ENCODE results near the gene INPP4A. TPM values are rescaled to one million over a fixed set of nuclear protein-coding genes. Genes with fewer than 3 reads are reported as not detected.

Gene INPP4A
- total and polyA plus RNA-seq, 10 of the 15 experiments (the other 5 are each of a cell fraction or from before 2014, with no cell fraction given), result 4.7 to 62.3 (median 36.9) TPM

DNA sequence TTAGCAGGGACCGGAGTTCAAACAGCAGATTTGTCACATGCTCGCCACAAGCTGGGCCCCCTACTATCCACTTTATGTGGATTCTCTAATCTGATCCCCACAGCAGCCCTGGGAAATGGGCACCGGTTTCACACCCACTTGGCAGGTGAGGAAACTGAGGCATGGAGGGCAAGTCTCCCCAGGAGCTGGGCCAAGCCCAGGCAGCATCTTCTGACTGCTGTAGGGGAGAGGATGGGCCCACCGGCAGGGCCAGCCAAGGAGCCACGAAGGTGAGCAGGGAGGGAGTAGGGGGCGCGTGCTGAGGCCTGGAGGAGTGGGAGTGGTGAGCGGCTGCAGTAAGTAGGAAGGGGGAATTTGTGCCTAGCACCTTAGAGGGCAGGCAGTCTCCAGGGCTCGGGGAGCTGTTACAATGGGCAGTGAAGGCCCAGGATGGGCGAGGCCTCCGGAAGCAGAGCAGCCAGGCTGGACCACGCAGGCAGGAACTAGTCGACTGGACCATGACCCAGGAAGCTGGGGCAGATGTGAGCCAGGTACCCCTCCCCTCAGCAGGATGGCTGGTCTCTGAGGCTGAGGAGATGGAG is 126.6 kb downstream of the INPP4A start (continued):
- TF ChIP-seq BACH1 (IDR thresholded peaks at IDR 0.05; ENCODE audit: borderline replicate concordance) (no peak), RELA (IDR thresholded peaks at IDR 0.05; ENCODE audit: borderline replicate concordance, partially characterized antibody) (no peak)
- TF ChIP-seq, protein P1, sequence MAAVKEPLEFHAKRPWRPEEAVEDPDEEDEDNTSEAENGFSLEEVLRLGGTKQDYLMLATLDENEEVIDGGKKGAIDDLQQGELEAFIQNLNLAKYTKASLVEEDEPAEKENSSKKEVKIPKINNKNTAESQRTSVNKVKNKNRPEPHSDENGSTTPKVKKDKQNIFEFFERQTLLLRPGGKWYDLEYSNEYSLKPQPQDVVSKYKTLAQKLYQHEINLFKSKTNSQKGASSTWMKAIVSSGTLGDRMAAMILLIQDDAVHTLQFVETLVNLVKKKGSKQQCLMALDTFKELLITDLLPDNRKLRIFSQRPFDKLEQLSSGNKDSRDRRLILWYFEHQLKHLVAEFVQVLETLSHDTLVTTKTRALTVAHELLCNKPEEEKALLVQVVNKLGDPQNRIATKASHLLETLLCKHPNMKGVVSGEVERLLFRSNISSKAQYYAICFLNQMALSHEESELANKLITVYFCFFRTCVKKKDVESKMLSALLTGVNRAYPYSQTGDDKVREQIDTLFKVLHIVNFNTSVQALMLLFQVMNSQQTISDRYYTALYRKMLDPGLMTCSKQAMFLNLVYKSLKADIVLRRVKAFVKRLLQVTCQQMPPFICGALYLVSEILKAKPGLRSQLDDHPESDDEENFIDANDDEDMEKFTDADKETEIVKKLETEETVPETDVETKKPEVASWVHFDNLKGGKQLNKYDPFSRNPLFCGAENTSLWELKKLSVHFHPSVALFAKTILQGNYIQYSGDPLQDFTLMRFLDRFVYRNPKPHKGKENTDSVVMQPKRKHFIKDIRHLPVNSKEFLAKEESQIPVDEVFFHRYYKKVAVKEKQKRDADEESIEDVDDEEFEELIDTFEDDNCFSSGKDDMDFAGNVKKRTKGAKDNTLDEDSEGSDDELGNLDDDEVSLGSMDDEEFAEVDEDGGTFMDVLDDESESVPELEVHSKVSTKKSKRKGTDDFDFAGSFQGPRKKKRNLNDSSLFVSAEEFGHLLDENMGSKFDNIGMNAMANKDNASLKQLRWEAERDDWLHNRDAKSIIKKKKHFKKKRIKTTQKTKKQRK (IDR thresholded peaks at IDR 0.05; ENCODE audit: low read depth, low read length), result no peak

DNA sequence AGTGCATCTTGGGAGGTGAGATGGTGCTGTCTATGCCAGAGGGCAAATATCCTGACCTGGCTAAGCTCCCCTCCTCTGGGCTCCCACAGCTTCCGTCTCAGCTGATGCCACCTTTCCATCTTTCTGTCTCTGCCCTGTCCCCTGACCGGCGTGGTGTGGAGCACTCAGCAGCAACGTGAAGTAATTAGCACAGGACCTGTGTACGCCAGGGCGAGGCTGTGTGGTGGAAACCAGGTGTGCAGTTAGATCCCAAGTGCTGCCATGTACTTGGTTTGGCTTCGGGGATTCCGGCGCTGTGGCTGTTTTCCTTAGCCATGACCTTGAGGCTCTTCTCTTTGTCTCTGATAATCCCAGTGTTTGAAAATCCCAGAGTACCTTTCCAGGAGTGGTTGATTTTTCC is 127.1 kb downstream of the INPP4A start:
- ATAC-seq (no peak), DNase-seq (ENCODE audit: low read depth, low spot score) (no peak), FAIRE-seq (no peak)
- BruUV-seq (replicated peaks), result no TSS peak
- no peaks in the 10 kb centered on the region for H4K20me1 ChIP-seq (ENCODE audit: control insufficient read depth, insufficient read depth)
- H3K9me3 ChIP-seq (replicated peaks; ENCODE audit: control insufficient read depth, insufficient read depth, low read length), result no peaks in the 10 kb centered on the region
- SMC1A ChIA-PET (ENCODE audit: uncharacterized antibody, unreplicated experiment), result no interaction called here
- no peak overlapping the region for H2AFZ ChIP-seq (ENCODE audit: control insufficient read depth, low read depth, low read length)
- intact Hi-C loops (cut with micrococcal nuclease; ENCODE audit: unreplicated experiment), result no loop called here
- H3K36me3 ChIP-seq (ENCODE audit: control insufficient read depth in 2 of 2, insufficient read depth in 2 of 2, low read length in 1 of 2), result peaks cover 52 to 63% of the 10 kb centered on the region in 2 experiments
- POLR2A ChIA-PET, result no interaction called here
- H3K4me2 ChIP-seq (ENCODE audit: control insufficient read depth, insufficient read depth), result no peak overlapping the region
- no peaks in the 10 kb centered on the region for H3K4me1 ChIP-seq (ENCODE audit: control insufficient read depth, insufficient read depth, low read length)
- H3K9ac ChIP-seq (ENCODE audit: control insufficient read depth, insufficient read depth, low read length), result no peak overlapping the region
- H3K27me3 ChIP-seq (replicated peaks in 1 of 2; ENCODE audit: control insufficient read depth in 2 of 2, insufficient read depth in 2 of 2, low read length in 1 of 2), result no peaks in the 10 kb centered on the region
- H3K4me3 ChIP-seq, result no peak overlapping the region
- no peak overlapping the region for H3K27ac ChIP-seq (ENCODE audit: control insufficient read depth, insufficient read depth)
- in situ Hi-C loops (cut with MboI), result no loop called here
- RAD21 ChIA-PET (ENCODE audit: unreplicated experiment), result no interaction called here
- CTCF ChIA-PET, result no interaction called here
- no peaks in the 10 kb centered on the region for H3K79me2 ChIP-seq (ENCODE audit: control insufficient read depth, insufficient read depth, low read length)
- WGBS (ENCODE audit: insufficient coverage, insufficient replicate concordance, low lambda C conversion rate, missing lambda C conversion rate), result 98% methylated on average over 9 of the region's 9 CpGs
- TF ChIP-seq SMAD5 (IDR thresholded peaks at IDR 0.05; ENCODE audit: low read depth) (no peak), SP1 (IDR thresholded peaks at IDR 0.05; ENCODE audit: low read depth, low read length) (no peak), WRNIP1 (IDR thresholded peaks at IDR 0.05; ENCODE audit: borderline replicate concordance, low read depth, low read length) (no peak), HCFC1 (IDR thresholded peaks at IDR 0.05; ENCODE audit: low read length) (no peak), RCOR1 (conservative IDR thresholded peaks at IDR 0.05; ENCODE audit: low read depth, low read length) (no peak), ZNF24 (IDR thresholded peaks at IDR 0.05) (no peak), EZH2 (IDR thresholded peaks at IDR 0.05; ENCODE audit: borderline replicate concordance, control insufficient read depth, low read depth, low read length) (no peak), CBX3 (IDR thresholded peaks at IDR 0.05; ENCODE audit: borderline replicate concordance, low read depth) (no peak)
- TF ChIP-seq, protein P2, sequence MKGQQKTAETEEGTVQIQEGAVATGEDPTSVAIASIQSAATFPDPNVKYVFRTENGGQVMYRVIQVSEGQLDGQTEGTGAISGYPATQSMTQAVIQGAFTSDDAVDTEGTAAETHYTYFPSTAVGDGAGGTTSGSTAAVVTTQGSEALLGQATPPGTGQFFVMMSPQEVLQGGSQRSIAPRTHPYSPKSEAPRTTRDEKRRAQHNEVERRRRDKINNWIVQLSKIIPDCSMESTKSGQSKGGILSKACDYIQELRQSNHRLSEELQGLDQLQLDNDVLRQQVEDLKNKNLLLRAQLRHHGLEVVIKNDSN (IDR thresholded peaks at IDR 0.05; ENCODE audit: borderline replicate concordance, extremely low read length, insufficient read depth, low read depth, low read length), result no peak
- TF ChIP-seq, protein P3, sequence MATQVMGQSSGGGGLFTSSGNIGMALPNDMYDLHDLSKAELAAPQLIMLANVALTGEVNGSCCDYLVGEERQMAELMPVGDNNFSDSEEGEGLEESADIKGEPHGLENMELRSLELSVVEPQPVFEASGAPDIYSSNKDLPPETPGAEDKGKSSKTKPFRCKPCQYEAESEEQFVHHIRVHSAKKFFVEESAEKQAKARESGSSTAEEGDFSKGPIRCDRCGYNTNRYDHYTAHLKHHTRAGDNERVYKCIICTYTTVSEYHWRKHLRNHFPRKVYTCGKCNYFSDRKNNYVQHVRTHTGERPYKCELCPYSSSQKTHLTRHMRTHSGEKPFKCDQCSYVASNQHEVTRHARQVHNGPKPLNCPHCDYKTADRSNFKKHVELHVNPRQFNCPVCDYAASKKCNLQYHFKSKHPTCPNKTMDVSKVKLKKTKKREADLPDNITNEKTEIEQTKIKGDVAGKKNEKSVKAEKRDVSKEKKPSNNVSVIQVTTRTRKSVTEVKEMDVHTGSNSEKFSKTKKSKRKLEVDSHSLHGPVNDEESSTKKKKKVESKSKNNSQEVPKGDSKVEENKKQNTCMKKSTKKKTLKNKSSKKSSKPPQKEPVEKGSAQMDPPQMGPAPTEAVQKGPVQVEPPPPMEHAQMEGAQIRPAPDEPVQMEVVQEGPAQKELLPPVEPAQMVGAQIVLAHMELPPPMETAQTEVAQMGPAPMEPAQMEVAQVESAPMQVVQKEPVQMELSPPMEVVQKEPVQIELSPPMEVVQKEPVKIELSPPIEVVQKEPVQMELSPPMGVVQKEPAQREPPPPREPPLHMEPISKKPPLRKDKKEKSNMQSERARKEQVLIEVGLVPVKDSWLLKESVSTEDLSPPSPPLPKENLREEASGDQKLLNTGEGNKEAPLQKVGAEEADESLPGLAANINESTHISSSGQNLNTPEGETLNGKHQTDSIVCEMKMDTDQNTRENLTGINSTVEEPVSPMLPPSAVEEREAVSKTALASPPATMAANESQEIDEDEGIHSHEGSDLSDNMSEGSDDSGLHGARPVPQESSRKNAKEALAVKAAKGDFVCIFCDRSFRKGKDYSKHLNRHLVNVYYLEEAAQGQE (IDR thresholded peaks at IDR 0.05; ENCODE audit: low read depth, low read length), result no peak

Measured in GM12878 (cell line).